ENCODE data around the gene SNF8.

Gene SNF8

GRCh38 chr17:48883171-48883570, 61.5 kb downstream of the SNF8 start:
- DNase-seq: no peak

GRCh38 chr17:48882272-48882671, 62.4 kb downstream of the SNF8 start:
- no peak for DNase-seq
